Ectodermal cell (in vitro differentiated cells): ENCODE data around the gene CSAD.
"Not testable (repeated sequence)": the region's sequence is repeated elsewhere in the genome, so short reads cannot be mapped to it uniquely, and the experiment has no call there.

Experiments used
- H3K27ac ChIP-seq: 2 replicates; pipeline ENCODE4 v1.7.0; 2013; ENCODE audit warnings: mild to moderate bottlenecking, low read depth, low read length; ENCODE audit not compliant: insufficient read depth, poor library complexity, severe bottlenecking
- H3K27me3 ChIP-seq: 2 replicates; pipeline ENCODE4 v1.7.0; 2013; ENCODE audit warnings: mild to moderate bottlenecking, low read length; ENCODE audit not compliant: insufficient read depth, control insufficient read depth, poor library complexity, severe bottlenecking
- H3K36me3 ChIP-seq: one replicate; pipeline ENCODE4 v1.7.0; 2013; ENCODE audit warnings: low read length; ENCODE audit not compliant: control insufficient read depth, insufficient read depth
- H3K4me1 ChIP-seq: one replicate; pipeline ENCODE4 v1.7.0; 2013; ENCODE audit warnings: low read length; ENCODE audit not compliant: control insufficient read depth, insufficient read depth
- H3K4me3 ChIP-seq: 2 replicates; pipeline ENCODE4 v1.7.0; 2013; ENCODE audit warnings: low read depth, low read length, control low read depth; ENCODE audit not compliant: insufficient read depth
- H3K9me3 ChIP-seq: 2 replicates; pipeline ENCODE4 v1.7.0; 2013; ENCODE audit warnings: mild to moderate bottlenecking, low read length, moderate library complexity; ENCODE audit not compliant: control insufficient read depth
- WGBS, 2 experiments: methylation state at CpG; one replicate each; pipeline ENCODE4 v1.1.7; 2013; ENCODE audit warnings: missing lambda C conversion rate in 2 of 2; 5-methylcytosine and 5-hydroxymethylcytosine counted together

CSAD gene

GRCh38 chr12:53179687-53180219 is 972 bp downstream of the CSAD start:
- H3K9me3 ChIP-seq = no peaks in the 10 kb centered on the region
- H3K27me3 ChIP-seq = no peaks in the 10 kb centered on the region
- peaks cover 17% of the 10 kb centered on the region for H3K36me3 ChIP-seq
- H3K4me1 ChIP-seq = peaks cover 29% of the 10 kb centered on the region
- H3K27ac ChIP-seq = peak overlapping the region; percentile 97
- WGBS, 2 experiments = 17 to 18% methylated on average over 12 of the region's 12 CpGs
- H3K4me3 ChIP-seq = peak overlapping the region; percentile 71

- not testable (repeated sequence) for H3K9me3 ChIP-seq, H3K4me3 ChIP-seq
- 89 to 95% methylated on average over 14 of the region's 14 CpGs for WGBS, 2 experiments
Measured at GRCh38 chr12:53178803-53179202, 1.9 kb downstream of the CSAD start.

GRCh38 chr12:53177447-53177846 is 3.3 kb downstream of the CSAD start:
- H3K4me1 ChIP-seq = peaks cover 24% of the 10 kb centered on the region
- not testable (repeated sequence) for H3K4me3 ChIP-seq, H3K27me3 ChIP-seq, H3K9me3 ChIP-seq, H3K27ac ChIP-seq, H3K36me3 ChIP-seq
- 89 to 90% methylated on average over 4 to 6 of the region's 6 CpGs for WGBS, 2 experiments

More at GRCh38 chr12:53178803-53179202, 1.9 kb downstream of the CSAD start:
- H3K27ac ChIP-seq, H3K27me3 ChIP-seq: not testable (repeated sequence)
- Histone ChIP-seq H3K4me1 (peaks cover 31% of the 10 kb centered on the region), H3K36me3 (peaks cover 15% of the 10 kb centered on the region)

- WGBS, 2 experiments = 87 to 92% methylated on average over 2 to 3 of the region's 3 CpGs
- H3K36me3 ChIP-seq = no peaks in the 10 kb centered on the region
- H3K4me1 ChIP-seq = peaks cover 17% of the 10 kb centered on the region
- H3K27ac ChIP-seq = no peak overlapping the region
- peaks cover 5% of the 10 kb centered on the region for H3K27me3 ChIP-seq
- H3K9me3 ChIP-seq = no peaks in the 10 kb centered on the region
- no peak overlapping the region for H3K4me3 ChIP-seq
Measured at GRCh38 chr12:53176750-53177149, 4.0 kb downstream of the CSAD start.

GRCh38 chr12:53174881-53175491 is 5.7 kb downstream of the CSAD start:
- no peaks in the 10 kb centered on the region for H3K9me3 ChIP-seq
- no peak overlapping the region for H3K27ac ChIP-seq
- peaks cover 13% of the 10 kb centered on the region for H3K4me1 ChIP-seq
- no peaks in the 10 kb centered on the region for H3K36me3 ChIP-seq
- no peak overlapping the region for H3K4me3 ChIP-seq
- peaks cover 5% of the 10 kb centered on the region for H3K27me3 ChIP-seq
- 16 to 17% methylated on average over 4 of the region's 4 CpGs for WGBS, 2 experiments

- H3K27ac ChIP-seq = no peak overlapping the region
- H3K27me3 ChIP-seq = peaks cover 5% of the 10 kb centered on the region
- 80 to 81% methylated on average over 10 of the region's 10 CpGs for WGBS, 2 experiments
- no peaks in the 10 kb centered on the region for H3K36me3 ChIP-seq
- no peak overlapping the region for H3K4me3 ChIP-seq
- peaks cover 4% of the 10 kb centered on the region for H3K4me1 ChIP-seq
- no peaks in the 10 kb centered on the region for H3K9me3 ChIP-seq
Measured at GRCh38 chr12:53173085-53173715, 7.5 kb downstream of the CSAD start.

GRCh38 chr12:53172352-53172751 is 8.4 kb downstream of the CSAD start:
- Histone ChIP-seq H3K27me3 (peaks cover 5% of the 10 kb centered on the region), H3K27ac (no peak overlapping the region), H3K4me1 (peaks cover 4% of the 10 kb centered on the region), H3K36me3 (no peaks in the 10 kb centered on the region), H3K4me3 (no peak overlapping the region), H3K9me3 (no peaks in the 10 kb centered on the region)
- WGBS, 2 experiments = 93 to 96% methylated on average over 11 of the region's 11 CpGs

- Histone ChIP-seq H3K9me3 (no peaks in the 10 kb centered on the region), H3K36me3 (no peaks in the 10 kb centered on the region), H3K4me3 (no peak overlapping the region), H3K27ac (no peak overlapping the region), H3K27me3 (peaks cover 5% of the 10 kb centered on the region), H3K4me1 (peaks cover 4% of the 10 kb centered on the region)
- WGBS, 2 experiments = 84 to 87% methylated on average over 9 to 10 of the region's 10 CpGs
Measured at GRCh38 chr12:53171725-53172329, 8.9 kb downstream of the CSAD start.

- H3K27me3 ChIP-seq = peaks cover 5% of the 10 kb centered on the region
- no peak overlapping the region for H3K27ac ChIP-seq
- H3K36me3 ChIP-seq = no peaks in the 10 kb centered on the region
- H3K4me1 ChIP-seq = peaks cover 4% of the 10 kb centered on the region
- H3K4me3 ChIP-seq = no peak overlapping the region
- 89 to 90% methylated on average over 14 of the region's 14 CpGs for WGBS, 2 experiments
- H3K9me3 ChIP-seq = no peaks in the 10 kb centered on the region
Measured at GRCh38 chr12:53170876-53171724, 9.6 kb downstream of the CSAD start.

- WGBS, 2 experiments = 86 to 88% methylated on average over 8 of the region's 8 CpGs
- no peaks in the 10 kb centered on the region for H3K36me3 ChIP-seq
Measured at GRCh38 chr12:53170215-53170614, 10.5 kb downstream of the CSAD start.

More at GRCh38 chr12:53170215-53170614, 10.5 kb downstream of the CSAD start:
- Histone ChIP-seq H3K4me1 (peaks cover 4% of the 10 kb centered on the region), H3K27me3 (peaks cover 5% of the 10 kb centered on the region), H3K27ac (no peak overlapping the region), H3K9me3 (no peaks in the 10 kb centered on the region), H3K4me3 (no peak overlapping the region)
